Stomach (tissue), 4 donors: ENCODE data around the gene NCOA1.

Experiments used
- EP300 ChIP-seq: sonication (generic); formaldehyde crosslinking; IDR thresholded peaks from one replicate; pipeline ENCODE4 v1.6.1; 2017; ENCODE audit warnings: antibody characterized with exemption
- POLR2A ChIP-seq, 4 donors: fragments of 450-650 bp; IDR thresholded peaks; one replicate each; pipeline ENCODE4 v1.6.1; 2016; ENCODE audit warnings: antibody characterized with exemption in 4 of 4, control low read depth in 2 of 4, mild to moderate bottlenecking in 1 of 4, moderate library complexity in 1 of 4
- TF ChIP-seq, protein P1 (sequence below), 7 experiments: fragments of 450-650 bp in 4 of 7; fragments of 200-600 bp in 3 of 7; sonication (generic) in 3 of 7; IDR thresholded peaks; one replicate each; pipeline ENCODE4 v1.5.1; 2016 to 2019; ENCODE audit warnings: antibody characterized with exemption in 7 of 7, control low read depth in 2 of 7, mild to moderate bottlenecking in 1 of 7

DNA sequence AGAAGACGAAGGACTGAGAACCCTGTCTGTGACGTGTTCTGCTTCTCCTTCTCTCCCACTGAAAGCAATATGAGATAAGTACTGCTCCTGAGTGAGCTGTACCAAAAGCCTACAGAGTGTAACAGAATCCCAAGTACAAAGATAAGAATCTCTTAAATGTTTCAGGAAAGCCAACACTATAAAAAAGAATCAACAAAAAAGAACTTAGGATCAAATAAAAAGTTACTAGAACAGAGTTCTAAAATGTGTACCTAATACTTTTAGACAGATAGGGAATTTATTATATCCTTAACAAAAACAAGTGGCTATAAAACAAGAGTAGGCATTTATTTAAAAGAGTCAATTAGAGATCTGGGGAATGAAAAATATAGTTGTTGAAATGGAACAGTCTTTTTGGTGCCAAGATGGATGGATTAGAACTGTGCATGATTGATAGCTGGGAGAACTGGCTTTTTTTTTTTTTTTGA is 49.0 kb downstream of the NCOA1 start:
- TF ChIP-seq, protein P1, sequence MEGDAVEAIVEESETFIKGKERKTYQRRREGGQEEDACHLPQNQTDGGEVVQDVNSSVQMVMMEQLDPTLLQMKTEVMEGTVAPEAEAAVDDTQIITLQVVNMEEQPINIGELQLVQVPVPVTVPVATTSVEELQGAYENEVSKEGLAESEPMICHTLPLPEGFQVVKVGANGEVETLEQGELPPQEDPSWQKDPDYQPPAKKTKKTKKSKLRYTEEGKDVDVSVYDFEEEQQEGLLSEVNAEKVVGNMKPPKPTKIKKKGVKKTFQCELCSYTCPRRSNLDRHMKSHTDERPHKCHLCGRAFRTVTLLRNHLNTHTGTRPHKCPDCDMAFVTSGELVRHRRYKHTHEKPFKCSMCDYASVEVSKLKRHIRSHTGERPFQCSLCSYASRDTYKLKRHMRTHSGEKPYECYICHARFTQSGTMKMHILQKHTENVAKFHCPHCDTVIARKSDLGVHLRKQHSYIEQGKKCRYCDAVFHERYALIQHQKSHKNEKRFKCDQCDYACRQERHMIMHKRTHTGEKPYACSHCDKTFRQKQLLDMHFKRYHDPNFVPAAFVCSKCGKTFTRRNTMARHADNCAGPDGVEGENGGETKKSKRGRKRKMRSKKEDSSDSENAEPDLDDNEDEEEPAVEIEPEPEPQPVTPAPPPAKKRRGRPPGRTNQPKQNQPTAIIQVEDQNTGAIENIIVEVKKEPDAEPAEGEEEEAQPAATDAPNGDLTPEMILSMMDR (IDR thresholded peaks at IDR 0.05), result no peak
- TF ChIP-seq EP300, result no peak
- TF ChIP-seq POLR2A (IDR thresholded peaks at IDR 0.05), result no peak
